ENCODE results near the gene MRPL32.

The MRPL32 gene

DNA sequence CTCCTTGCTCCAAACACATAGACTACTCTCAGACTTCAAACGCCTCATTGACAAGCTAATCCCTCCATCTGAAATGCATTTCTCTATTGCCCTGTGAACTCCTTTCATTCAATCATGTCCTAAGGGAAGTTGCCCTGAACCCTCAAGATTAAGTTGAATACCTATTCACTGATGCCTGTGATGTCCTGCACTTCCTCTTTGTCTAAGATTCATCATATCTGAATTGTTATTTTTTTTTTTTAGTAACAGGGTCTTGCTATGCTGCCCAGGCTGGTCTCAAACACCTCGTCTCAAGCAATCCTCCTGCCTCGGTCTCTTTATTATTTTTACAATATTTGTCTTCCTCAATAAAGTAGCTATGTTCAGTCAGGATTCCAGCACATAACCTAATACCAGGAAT, 3.4 kb upstream of the MRPL32 start:
- no peak for DNase-seq

DNA sequence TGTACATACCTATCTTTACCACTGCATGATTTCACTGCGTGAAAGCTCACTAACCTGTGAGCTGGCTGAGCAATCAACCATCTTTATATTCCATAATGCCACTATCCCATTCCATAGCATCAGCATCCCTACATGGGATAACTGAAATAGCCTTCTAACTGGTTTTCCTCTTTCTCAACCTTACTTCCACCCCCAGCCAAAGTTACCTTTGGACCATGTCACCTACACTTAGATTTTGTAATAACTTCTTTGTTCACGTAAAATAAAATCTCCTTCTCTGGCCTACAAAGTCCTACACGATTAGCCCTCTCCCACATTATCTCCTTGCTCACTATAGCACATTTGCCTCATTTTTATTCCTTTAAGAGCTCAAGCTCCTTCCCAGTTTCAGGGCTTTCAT, 2.7 kb upstream of the MRPL32 start:
- DNase-seq = no peak

DNA sequence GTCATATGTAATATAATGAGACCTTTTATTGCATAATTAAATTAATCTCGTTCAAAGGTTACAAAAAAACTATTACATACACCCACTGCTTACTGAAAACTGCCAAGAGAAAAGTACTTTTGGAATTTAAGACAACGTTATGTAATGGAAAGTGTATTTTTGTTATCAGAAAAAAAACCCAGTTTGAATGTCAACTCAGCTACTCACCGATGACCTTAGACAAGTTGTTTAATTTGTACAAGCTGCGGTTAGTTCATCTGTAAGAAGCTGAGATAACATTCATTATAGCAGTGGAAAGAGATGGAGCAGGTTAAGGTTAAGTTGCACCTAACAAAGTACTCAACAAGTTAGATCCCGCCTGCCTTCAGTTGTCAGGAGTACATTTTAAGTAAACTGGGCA, 1.3 kb upstream of the MRPL32 start:
- no peak for DNase-seq

DNA sequence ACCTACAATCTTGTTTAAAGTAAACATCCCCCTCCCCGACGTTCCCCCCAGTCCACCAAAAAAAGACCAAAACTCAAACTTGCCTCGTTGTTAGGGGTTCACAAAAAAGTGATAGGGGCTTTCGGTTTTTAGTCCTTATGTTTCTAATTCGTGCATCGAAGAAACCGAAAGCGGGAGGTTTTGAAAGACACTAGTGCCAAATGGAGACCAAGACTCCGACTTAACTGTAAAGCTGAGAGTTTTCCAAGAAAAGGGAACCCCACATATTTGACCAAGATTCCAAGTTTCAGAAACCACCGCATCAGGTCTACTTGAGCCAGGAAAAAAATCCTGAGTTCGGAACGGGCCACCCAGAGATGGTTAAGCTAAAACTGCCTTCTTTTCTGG, 736 bp upstream of the MRPL32 start:
- no peak for DNase-seq

DNA sequence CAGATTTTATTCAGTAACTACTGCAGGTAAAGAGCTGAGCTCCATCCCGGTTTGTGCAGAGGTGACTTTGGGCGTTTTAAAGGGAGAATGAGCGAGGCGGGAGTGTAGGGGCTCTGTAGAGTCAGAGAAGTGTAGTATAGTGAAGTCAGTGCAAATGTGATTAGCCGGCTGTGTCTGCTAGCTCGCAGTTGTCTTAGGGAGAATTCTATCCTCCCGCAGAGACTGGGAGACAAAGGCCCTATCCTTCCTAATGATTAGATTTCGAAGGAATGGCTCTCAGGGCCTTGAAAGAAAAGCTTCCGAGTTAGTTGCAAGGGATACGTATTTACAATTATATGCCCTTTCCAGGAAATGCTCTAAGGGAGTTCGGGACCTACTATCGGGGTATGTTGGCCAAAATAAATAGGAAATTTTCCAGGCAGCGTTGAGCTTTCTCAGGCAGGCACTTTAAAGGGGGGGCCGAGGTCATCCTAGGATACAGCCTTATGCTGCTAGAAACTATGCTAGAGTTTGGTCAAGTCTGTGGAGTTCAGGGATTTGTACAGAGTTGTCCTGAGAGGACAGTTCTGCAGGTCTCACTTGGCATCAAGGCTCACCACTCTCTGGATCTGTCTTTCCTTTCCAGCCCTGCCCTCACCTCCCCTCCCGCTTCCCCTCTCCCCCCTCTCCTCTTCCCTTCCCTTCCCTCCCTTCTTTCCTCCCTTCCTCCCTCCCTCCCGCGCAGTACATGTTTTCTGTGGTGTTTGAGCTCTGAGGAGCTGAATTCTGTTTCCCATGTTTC, 825 bp downstream of the MRPL32 start:
- peak; percentile 11 for DNase-seq

DNA sequence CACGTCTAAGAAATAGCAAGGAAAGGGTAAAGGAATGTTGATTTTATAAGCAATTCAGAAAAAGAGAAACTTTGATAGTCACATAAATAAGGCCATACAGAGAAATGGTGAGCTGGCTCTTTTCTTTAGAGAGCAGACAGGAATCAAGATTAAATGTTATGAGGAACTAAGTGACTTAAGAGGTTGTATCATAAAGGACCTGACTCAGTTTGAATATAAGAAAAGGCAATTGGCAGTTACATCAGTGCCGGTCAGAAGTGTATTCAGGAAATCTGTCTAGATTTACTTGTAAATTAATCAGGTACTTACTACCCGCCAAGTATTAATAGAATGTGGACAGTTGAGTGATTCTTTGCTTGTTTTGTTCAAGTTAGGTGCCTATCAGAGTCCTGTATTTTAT, 2.1 kb downstream of the MRPL32 start:
- DNase-seq = no peak

DNA sequence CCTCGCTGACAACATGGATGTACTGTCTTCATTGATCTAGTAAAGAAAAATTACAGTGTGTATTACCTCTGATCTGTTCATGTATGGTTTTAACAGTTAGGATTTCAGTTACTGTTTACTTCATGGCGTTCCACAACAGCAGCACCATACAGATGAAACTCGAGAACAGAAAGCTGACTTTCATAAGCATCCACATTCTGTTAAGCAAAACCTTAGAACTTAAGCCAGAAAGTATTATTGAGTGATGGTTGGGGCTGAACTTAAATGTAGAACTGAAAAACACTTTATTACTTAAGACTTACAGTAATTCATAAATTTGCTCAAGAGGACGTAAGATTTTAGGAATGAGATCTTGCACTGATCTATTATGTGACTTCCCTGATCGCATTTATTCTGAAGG, 3.7 kb downstream of the MRPL32 start:
- DNase-seq = no peak

DNA sequence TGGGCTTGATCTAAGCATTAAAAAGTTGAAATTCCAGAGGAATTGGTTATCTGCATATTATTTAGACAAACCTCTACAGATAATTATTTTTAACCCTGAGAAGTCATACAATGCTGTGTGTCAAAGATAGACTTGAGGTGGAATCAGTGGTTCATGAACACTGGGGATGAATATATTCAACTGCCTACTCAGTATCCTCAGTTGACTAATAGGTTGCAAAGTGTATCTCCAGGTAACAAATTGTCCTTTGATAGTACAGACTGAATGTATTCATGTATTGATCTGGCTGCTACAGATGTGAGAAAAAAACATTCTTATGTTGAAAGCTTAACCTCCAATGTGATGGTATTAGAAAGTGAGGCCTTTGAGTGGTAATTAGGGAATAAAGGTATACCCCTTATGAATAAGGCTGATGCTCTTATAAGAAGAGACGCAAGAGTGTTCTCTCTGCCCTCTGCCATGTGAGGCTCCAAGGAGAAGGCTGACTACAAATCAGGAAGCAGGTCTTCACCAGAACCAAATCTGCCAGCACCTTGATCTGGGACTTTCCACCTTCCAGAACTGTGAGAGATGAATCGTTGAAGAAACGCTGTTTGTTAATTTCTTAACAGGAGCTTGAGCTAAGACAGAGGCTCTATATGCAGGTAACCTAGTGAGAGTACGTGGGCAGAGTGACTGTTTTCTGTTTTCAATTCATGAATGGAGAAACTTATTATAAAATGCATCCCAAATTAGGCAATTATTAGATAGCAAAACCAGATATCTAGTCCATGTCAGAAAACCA, 7.5 kb downstream of the MRPL32 start:
- DNase-seq = no peak

DNA sequence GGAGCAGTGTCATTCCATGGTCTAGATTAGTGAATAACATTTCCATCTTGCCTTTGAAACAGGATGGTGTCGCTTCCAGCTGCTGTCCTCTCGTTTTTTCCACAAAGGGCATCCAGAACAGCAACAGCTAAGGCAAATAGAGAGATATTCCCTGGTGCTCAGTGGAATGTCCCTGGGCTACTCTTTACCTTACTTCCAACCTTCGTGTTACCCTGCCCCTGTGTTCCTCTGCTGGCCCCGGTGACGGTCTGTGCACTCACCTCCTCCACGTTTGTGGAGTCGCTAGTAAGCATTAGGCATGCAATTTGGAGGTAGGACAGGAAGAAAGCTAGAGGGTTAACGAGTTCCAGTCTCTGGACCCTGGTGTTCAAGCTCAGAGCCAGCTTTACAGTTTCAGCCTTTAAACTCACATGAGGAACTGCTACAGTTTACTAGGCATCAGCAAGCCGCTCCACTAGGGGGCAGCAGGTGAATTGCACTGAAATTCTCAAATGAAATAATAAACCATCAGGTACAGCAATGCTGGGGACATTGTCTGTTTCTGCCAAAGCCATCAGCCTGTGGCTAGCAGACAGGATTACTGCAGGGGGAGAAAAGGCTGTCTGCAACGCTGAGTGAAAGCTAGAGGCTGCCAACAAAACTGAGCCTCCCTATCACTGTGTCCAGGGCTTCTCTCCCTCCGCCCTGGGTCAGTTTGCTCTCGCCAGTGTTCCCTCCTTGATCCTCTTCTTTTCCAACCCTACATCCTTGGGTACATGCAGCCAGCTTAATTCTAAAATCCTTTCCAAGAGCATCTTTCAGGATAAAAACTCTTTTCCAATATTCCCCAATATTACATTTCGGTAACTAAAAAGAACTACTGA, 9.0 kb downstream of the MRPL32 start:
- DNase-seq = peak; percentile 2

DNA sequence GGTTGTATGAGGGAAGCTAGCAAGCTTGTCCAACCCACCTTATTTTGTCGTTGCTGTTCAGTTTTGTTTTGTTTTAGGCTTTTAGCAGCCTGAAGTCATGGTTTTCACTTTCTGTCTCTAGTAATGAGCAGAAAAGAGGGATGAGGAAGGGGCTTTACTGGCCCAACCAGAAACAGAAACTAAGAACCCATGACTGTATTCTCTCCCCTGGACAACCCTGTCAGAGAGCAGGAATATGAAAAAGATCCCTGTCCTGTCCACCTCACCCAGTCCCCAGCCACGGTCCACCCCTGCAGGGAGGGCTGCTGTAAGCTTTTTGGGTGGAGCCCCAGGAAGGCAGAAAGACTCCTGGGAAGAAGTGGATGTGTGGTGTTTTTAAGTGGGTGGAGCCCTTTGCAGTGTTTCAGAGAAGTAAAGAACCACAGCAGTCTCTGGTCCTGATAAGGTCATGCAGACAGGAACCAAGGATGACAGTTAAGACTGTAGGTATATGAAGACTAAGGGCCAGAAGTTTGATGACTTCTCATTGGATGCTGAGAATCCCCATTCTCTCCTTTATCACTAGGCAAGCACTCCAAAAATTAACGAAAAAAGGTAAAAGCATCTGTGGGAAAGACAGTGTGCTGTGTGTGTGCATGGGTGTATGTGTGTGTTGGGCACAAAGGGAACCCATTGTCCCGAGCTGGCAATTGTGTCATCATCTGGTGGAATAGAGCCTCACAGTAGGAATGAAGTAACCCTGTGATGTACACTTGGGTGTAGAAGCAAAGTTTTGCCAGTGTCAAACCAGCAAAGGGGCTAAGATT, 13.8 kb downstream of the MRPL32 start:
- no peak for DNase-seq

DNA sequence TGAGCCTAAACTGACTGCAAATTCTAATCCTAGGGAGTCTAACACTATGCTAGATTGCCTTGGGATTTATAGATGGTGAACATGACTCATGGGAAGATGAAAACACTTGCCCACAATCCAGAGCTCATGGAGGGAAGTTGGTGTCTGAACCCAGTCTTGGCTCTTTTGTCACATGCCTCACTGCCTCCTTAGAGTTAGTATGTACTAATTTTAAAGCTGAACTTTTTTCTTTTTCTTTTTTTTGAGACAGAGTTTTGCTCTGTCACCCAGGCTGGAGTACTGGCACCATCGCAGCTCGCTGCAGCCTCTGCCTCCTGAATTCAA, 14.4 kb downstream of the MRPL32 start:
- no peak for DNase-seq

DNA sequence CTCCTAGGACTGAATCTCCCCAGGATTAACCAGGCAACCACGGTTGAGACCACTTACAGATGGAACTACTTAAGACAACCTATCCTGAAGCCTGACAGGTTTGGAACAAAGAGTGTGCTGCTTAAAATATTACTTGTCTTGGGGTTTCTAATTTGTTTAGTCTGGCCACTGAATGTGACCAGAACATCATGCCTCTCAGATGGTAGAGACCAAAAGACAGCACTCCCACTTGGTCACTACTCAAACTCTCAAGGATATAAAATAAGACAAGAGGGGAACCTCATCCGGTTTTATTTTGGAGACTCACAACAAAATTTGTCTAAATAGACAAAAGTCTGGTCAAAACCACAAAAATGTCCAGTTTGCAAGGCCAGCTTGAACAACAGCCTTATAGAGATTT, 15.3 kb downstream of the MRPL32 start:
- no peak for DNase-seq

DNA sequence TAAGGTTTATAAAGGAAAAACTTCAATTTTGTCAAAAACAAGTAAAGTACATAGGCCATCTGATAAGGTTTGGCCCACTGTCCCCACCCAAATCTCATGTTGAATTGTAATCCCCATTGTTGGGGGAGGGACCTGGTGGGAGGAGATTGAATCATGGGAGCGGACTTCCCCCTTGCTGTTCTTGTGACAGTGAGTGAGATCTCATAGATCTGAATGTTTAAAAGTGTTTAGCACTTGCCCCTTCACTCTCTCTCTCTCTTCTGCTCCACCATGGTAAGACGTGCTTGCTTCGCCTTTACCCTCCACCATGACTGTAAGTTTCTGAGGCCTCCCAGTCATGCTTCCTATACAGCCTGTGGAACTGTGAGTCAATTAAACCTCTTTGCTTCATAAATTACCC, 18.2 kb downstream of the MRPL32 start:
- DNase-seq = no peak

DNA sequence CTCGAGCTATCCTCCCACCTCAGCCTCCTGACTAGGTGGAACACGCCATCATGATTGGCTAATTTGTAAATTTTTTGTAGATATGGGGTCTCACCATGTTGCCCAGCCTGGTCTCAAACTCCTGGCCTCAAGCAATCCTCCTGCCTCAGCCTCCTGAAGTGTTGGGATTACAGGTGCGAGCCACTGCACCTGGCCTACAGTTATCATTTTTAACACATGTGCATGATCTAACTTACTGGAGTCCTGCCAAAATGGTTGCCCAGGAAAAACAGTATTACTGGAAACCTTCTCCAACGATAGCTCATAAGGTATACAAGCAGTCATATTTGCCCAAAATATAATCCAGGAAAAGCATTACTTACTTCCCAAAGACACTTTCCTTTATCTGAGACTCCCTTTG, 20.2 kb downstream of the MRPL32 start:
- no peak for DNase-seq

DNA sequence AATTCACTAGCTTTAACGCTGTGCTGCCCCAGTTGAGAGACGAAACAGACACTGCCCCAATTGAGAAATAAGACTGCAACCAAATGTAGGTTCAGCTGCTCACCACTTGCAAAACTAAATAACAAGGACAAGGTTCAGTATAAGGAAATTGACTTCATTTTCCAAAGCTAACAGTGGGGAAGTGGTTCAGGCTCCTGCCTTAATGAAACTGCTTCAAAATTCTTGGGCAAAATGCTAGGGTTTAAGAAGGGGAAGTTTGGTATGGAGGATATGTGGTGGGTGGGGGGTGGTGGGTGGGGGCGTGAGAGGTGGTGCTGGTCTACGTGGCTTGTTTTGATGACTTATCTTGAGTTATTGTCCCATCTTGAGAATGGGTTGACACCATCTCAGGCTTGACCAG, 21.8 kb downstream of the MRPL32 start:
- no peak for DNase-seq

DNA sequence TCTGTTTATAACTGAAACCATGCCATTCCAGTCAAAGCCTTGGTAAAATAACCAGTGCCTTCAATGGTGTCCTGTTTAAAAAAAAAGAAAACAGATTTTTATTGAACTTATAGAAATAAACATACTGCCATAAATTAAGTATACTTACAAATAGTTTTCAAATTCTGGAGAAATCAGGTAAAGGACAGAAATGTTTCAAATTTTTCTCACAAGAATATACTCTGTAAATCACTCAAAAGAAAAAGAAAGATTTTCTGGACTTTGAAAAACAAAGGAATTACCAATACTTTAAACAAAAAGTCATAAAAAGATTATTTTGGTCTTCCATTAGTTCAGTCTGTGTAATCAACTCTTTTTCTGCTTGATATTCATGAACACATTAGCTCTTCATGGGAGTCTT, 23.9 kb downstream of the MRPL32 start:
- no peak for DNase-seq

DNA sequence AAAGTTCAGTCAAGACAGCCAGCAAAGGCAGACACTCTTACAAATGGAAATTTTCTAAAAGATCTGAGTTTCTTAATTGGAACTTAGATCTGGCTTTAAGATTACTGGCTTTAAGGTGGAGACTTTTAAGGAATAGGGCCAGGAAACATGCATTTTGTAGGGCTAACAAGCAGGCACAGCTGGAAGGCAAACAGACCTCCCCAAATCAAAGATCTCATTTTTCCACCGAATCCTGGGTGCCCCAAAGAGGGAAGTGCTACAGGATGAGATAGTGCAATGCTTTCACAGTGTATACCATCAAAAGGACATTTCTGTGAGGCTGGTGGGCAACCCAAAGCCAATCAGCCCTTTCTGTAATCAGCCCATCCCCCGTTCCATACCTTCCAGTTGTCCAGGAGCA, 27.4 kb downstream of the MRPL32 start:
- DNase-seq = no peak

DNA sequence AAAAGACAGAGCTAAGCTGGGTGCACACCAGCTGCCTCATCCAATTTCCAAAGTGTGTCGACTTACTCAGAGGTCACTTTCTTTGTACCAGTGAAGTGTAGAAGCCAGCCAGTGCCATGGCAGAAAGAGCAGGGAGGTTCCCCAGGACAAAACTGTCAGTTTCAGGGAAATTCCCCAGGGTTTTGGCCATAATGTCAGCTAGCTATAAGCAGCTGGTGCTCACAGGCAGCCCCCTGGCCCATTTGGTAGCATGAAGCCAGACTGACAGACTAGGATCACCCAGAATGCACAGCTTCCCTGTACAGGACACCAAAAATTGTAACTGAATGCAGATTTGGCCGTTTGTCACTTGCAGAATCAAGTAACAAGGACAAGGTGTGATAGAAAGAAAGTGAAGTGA, 28.6 kb downstream of the MRPL32 start:
- no peak for DNase-seq

DNA sequence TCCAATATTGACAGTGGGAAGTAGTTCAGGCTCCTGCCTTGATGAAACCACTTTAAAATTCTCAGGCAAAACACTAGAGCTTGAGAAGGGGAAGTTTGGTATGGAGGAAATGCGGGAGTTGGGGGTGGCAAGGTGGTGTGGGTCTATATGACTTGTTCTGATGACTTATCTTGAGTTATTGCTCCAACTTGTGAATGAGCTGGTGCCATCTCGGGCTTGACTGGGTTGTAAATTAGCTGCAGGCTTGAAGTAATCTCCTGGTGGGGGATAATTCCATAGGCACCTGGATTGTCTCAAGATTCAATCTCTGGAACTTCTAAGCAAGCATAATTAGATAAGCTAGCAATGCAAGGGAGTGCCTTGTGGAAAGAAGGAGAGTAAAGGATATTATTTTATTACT, 29.0 kb downstream of the MRPL32 start:
- no peak for DNase-seq

DNA sequence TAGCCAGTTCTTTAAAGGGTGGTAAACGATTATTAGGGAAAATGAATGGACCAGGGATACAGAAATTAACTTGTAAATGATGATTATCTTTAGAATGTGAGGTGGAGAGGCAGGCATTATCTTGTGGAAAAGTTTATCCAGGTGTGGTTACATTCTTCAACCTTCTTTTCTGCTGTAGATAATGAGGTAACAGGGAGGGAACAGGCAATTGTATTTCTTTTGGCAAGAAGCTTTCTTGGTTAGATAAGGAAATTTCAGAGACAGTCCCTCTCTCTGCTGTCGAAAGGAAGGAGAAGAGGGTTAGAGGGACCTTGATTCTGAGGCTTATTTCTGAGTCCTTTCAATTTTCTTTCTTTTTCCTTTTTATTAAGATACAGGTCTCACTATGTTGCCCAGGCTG, 32.1 kb downstream of the MRPL32 start:
- no peak for DNase-seq

DNA sequence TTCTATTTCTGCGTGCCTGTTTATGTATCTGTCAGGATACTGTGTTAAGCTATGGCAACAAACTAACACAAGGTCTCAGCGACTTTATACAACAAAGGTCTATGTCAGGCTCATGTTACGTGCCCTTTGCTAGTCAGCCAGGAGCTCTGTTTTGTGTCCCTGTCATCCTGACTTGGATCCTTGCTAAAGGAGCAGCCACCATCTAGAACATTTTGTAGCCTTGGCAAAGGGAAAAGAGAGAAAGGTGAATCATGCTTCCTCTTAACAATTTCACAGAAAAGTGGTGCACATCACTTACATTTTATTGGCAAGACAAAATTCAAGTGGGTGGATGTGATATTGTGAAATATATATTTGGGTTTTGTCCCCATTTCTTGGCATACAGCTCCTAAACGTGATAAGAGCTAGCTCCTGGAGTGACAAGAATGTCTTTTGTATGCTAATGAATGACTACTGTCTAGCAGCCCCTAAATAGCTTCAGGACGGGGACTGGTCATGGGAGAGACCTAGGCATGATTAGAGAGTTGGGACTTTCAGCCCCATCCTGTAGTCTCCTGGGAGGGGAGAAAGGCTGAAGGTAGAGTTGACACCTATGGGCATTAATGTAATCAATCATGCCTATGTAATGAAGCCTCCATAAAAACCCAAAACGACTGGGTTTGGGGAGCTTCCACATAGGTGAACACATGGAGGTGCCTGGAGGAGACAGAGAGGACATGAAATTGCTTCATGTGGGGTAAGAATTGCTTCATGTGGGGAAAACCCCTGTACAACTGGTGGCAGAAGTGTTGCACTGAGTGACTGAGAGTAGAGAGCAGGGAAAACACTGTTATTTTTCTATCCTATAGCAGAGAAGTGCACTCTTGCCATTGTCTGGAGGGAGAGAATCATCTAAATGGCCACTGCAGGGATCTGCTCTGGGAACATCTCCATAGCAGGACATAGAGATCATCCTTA, 33.0 kb downstream of the MRPL32 start:
- DNase-seq = no peak

DNA sequence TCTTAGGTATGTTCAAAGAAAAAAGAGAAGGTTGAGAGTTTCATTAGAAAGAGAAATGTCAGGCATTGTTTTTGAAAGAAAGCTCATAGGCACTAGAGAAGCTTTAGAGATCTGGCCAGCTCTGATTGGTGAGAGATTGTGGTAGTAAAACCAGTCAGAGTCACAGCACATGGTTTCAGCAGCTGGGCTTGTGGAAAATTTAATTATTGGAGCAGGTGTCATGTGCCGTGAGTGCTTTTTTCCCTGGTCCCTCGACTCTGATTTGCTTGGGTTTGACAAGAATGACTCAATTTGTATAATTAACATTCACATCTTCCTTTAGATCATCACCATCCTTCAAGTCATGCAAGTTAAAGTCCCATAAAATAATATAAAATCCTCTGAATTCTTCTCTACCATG, 35.2 kb downstream of the MRPL32 start:
- DNase-seq = no peak
